Erythroblast (primary cell): Measurements from ENCODE around the gene TK2.
"Not testable (repeated sequence)": the region's sequence is repeated elsewhere in the genome, so short reads cannot be mapped to it uniquely, and the experiment has no call there.

Experiments used
- DNase-seq, 2 experiments: peaks; one replicate each; lab custom pipeline; 2025; lab: John Stamatoyannopoulos, UW
- GATA1 ChIP-seq: IDR thresholded peaks from 2 replicates; pipeline ENCODE4 v1.6.1; 2011; ENCODE audit warnings: low read depth, mild to moderate bottlenecking, control low read depth, low read length, moderate library complexity
- POLR2A ChIP-seq: IDR thresholded peaks from 2 replicates; pipeline ENCODE4 v1.6.1; 2011; ENCODE audit warnings: mild to moderate bottlenecking, low read length

The TK2 gene

GRCh38 chr16:66515596-66516508 is 34.1 kb downstream of the TK2 start:
- peak; percentile 16 to 35 for DNase-seq
- TF ChIP-seq POLR2A (no peak), GATA1 (no peak)

- DNase-seq, result not testable (repeated sequence)
Observed at GRCh38 chr16:66514980-66515595, 34.8 kb downstream of the TK2 start.

GRCh38 chr16:66514391-66514790 is 35.5 kb downstream of the TK2 start:
- not testable (repeated sequence) for DNase-seq

GRCh38 chr16:66513111-66513723 is 36.7 kb downstream of the TK2 start:
- DNase-seq, result no peak
- TF ChIP-seq POLR2A (no peak), GATA1 (no peak)

GRCh38 chr16:66512272-66513110 is 37.4 kb downstream of the TK2 start:
- DNase-seq, result no peak
- no peak for TF ChIP-seq GATA1
- TF ChIP-seq POLR2A, result no peak

GRCh38 chr16:66511602-66512271 is 38.2 kb downstream of the TK2 start:
- DNase-seq, result peak; percentile 54 to 67
- TF ChIP-seq POLR2A (no peak), GATA1 (no peak)

- no peak for DNase-seq
- no peak for TF ChIP-seq GATA1
- TF ChIP-seq POLR2A, result no peak
Observed at GRCh38 chr16:66510711-66511601, 39.0 kb downstream of the TK2 start.

GRCh38 chr16:66510298-66510697 is 39.6 kb downstream of the TK2 start:
- no peak for DNase-seq
- TF ChIP-seq POLR2A, result no peak
- no peak for TF ChIP-seq GATA1

- DNase-seq, result no peak
- TF ChIP-seq POLR2A, result no peak
- TF ChIP-seq GATA1, result no peak
Observed at GRCh38 chr16:66509576-66509975, 40.3 kb downstream of the TK2 start.

- TF ChIP-seq POLR2A, result no peak
- TF ChIP-seq GATA1, result no peak
- DNase-seq, result no peak
Observed at GRCh38 chr16:66508914-66509496, 40.9 kb downstream of the TK2 start.

GRCh38 chr16:66508248-66508913 is 41.5 kb downstream of the TK2 start:
- no peak for TF ChIP-seq GATA1
- no peak for TF ChIP-seq POLR2A

GRCh38 chr16:66507731-66508239 is 42.1 kb downstream of the TK2 start:
- DNase-seq, result no peak
- no peak for TF ChIP-seq GATA1
- no peak for TF ChIP-seq POLR2A

More at GRCh38 chr16:66508248-66508913, 41.5 kb downstream of the TK2 start:
- DNase-seq, result no peak
